Central memory CD4-positive, alpha-beta T cell (primary cell): ENCODE results near the gene SMIM44.

Experiments used
- DNase-seq: peaks from one replicate; pipeline ENCODE4 v3.0.0; 2022

Gene SMIM44

DNA sequence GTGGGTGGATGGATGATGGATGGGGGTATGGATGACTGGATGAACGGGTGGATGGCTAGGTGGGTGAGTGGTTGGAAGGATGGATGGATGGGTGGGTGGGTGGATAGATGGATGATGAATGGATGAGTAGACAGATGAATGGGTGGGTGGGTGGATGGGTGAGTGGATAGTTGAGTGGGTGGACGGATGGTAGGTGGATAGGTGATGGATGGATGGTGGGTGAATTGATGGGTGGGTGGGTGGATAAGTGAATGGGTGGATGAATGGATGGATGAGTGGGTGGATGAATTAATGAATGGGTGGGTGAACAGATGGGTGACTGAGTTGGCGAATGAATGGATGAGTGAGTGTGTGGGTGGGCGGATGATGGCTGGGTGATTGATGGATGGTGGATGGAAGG, 7.8 kb downstream of the SMIM44 start:
- DNase-seq, result no peak

DNA sequence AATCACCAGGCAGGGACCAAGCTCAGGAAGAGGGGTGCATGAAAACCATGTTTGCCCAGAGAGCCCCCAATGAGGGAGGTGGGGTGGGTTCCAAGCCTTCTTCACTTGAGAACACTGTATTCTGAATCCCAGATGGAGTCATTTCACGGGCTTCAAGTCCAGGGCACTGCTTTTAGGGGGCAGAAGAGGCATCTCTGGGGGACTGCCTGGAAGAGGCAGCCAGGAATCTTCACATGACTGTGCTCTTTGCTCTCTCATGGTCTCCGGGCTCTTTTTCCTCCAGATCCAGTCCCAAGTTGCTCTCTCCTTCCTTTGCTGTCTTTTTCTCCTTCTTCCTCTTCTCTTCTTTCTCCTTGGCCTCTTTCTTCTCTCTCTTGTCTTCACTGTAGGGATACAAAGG, 8.6 kb downstream of the SMIM44 start:
- no peak for DNase-seq

DNA sequence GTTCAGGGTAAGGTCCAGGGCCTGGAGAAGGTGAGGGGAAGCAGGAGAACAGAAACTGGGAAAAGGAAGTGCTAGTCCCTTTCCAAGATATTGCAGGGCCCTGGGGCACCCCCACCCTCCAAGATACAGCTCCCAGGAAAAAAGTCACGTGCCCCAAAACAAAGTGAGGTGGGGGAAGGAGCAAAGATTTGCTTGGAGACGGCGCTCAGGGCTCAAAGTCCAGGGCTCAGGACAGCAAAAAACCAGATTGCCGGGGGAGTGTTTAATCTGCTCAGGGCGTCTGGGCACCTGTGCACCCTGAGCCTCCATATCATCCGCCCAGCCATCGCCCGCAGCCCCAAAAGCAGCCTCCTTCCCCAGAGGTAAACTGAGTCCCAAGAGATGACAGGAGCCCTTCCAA, 9.2 kb downstream of the SMIM44 start:
- no peak for DNase-seq

DNA sequence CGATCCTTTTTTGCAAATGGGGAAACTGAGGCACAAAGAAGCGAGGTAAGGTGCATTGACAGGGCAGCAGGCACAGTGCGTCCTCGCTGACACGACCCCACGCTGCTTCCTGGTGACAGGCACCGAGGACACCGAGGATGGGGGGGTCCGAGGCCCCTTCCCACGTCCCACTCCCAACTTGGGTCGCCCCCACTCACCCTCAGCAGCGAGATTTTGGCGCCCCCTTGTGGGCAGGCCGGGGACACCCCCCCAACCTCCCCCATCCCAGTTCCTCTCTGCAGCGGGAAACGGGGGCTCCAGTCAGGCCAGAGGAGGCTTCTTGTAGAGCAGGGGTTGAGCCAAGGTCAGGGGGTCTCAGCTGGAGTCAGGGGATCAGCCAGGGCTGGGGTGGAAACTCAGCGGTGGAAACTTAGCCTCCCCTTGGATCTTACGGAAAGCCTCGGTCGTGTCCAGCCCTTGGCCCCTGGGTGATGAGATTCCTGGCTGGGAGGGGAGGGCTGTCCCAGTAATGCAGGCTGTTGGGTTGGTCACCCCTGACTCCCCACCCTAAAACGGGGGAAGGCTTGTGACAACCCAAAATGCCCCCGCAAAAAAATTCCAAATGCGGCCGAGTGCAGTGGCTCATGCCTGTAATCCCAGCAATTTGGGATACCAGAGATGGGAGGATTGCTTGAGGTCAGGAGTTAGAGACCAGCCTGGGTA, 11.1 kb downstream of the SMIM44 start:
- DNase-seq, result no peak

DNA sequence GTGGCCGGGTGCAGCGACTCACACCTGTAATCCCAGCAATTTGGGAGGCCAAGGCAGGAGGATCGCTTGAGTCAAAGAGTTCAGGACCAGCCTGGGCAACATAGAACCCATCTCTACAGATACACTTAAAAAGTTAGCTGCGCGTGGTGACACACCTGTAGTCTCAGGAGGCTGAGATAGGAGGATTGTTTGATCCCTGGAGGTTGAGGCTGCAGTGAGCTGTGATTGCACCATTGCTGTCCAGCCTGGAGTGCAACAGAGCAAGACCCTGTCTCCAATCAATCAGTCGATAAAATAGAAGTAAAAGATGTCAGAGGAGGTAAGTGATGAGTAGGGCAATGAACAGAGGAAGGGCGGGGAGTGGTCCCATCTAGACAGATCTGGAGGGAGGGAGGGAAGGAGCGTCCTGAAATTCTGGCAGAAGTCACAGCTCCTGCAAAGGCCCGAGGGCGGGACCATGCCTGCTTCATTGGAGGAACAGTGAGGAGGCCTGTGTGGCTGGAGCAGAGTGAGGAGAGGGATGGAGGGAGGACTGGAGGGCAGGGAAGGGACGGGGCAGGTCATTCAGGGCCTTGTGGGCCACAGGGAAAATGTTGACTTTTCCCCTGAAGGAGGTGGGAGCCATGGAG, 12.6 kb downstream of the SMIM44 start:
- no peak for DNase-seq

DNA sequence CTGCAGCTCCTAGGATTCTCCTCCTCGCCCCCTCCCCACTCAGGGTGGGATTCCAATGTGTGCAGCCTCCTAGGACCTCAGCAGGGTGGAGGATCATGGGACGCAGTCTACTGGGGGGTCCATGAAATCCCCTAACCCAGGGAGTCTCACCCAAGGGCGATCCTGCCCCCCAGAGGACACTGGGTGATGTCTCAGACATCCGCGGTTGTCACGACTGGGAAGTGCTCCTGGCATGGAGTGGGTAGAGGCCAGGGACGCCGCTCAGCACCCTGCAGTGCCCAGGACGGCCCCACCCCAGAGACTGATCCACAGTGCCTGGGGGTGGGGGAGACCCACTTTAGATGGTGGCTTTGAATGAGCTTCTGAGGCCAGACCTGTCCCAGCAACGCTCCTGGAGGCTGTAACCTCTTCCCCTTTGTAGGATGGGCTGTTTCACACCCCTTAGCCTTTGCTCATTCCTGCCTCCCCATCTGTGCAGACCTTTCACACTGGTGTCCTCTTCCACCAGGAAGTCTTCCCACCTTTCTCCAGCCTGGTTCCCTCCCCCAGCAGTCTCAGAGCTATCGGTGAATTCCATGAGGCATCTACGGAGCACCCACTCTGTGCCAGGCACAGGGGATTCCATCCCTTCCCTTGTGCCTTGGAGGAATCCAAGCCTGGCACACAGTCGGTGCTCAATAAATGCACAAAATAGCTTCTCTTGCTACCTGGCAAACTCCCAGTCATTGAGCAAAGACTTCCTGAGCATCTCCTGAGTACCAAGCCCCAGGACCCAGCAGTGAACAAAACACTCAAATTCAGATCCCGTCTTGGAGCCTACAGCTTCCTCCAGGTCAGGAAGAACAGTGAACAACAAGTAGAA, 13.4 kb downstream of the SMIM44 start:
- DNase-seq, result no peak

DNA sequence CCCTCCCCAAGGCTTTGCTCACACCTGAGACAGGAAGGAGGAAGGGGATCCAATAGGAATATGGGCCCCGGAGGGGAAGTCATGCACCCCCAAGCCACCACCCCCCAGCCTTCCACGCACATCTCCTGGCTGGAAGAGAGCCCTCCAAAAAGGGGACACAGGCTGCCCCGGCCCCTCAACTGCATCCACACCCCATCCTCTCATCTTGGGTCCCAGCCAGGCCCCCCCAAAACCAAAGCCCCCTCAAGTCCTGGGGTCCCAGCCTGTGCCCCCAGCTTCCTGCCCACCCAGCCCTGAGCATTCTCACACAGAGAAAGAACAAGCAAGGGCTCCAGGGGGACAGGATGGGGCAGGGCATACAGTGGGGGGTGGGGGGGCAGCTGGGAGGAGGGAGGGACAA, 15.0 kb downstream of the SMIM44 start:
- no peak for DNase-seq

DNA sequence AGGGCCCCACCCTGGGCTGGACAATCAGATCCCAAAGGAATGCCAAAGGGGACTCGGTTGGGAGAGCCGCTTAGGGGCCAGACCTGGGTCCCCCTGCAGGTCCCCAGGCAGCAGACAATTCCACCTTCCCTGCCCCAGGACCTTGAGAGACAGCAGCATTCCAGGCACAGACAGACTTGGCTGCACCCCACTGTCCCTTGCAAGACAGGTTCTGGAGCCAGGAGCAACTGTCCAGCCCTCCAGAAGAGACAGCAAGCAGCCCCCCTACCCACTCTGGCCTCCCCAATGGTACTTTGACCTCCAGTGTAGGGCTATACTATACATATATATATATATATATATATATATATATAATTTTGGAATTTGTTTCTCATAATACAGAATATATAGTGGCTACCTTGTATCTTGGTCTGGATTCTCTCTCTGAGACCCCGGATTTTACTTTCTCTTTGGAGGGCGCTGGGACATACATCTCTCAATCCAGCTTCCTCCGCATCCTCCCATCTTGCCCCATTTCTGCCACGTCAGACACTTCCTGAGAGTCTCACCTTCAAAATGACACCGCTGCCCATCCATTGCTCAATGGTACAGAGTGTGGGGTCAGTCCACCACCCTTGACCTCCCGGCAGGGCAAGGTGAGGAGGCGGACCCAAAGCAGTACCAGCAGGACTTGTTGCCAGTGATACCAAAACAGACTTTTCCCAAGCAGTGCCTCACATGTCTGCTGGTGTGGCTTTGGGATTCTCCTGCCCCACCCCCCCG, 15.6 kb downstream of the SMIM44 start:
- no peak for DNase-seq

DNA sequence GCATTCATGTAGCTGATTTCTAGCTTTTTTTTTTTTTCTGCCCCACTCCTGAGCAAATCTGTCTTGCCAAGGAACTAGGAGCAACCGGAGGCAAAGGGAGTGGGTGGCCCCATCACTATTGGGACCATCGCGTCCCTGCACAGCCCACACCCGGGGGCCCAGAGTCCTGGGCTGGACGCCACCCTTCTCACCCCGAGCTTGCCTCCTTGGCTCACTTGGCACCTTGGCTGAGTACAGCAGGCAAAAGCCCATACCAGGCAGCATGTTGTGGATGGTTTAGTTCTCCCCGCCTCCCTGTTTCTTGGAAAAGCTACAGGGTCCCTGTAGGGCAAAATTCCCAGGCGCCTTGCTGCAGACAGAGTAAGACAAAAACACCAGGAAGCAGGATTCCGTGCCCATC, 16.6 kb downstream of the SMIM44 start:
- no peak for DNase-seq

DNA sequence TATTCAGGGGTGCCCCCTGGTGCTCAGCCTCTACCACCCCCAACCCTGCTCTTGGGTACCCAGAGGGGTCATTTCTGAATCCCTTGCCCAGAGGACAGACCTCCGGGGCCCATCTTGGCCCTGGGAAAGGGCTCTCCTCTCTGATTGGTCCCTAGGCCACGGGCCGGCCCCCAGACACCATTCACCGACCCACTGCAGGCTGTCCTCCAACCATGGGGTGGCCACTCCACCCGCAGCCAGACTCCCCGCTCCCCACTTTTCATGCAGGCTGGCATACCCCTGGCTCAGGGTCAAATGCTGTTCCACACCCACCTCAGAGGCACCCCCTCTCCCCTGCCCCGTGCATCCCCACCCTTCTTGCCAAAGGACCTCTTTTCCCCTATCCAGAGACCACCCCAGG, 17.7 kb downstream of the SMIM44 start:
- no peak for DNase-seq

DNA sequence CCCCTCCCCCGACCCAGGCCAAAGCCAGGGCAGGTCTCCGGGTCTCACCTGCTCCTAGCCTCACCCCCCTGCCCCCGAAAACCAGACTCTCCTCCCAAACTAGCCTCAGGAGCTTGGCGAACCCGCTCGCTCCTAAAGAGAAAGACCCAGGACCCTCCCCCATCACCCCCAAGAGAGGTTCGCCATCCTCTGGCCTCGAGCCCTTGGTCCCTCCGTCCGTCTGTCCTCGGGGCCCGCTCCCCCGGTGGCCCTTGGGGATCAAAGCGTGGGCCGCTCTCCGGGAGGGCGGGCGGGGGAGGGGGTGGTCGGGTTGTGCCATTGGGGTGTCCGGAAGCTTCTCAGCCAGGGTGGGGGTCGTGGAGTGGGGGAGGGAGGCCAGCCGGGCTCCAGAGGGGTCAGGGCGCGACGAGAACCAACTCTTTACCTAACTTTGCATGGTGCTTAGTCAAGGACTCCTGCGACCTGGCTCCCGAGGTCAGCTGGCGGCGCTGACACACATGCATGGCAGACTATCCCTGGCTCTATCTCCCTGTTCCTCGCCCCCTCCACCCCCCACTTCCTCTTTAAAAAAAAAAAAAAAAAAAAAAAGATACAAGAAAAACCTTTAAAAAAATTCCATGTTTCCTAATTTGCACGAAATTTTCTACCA, 18.5 kb downstream of the SMIM44 start:
- DNase-seq, result no peak

DNA sequence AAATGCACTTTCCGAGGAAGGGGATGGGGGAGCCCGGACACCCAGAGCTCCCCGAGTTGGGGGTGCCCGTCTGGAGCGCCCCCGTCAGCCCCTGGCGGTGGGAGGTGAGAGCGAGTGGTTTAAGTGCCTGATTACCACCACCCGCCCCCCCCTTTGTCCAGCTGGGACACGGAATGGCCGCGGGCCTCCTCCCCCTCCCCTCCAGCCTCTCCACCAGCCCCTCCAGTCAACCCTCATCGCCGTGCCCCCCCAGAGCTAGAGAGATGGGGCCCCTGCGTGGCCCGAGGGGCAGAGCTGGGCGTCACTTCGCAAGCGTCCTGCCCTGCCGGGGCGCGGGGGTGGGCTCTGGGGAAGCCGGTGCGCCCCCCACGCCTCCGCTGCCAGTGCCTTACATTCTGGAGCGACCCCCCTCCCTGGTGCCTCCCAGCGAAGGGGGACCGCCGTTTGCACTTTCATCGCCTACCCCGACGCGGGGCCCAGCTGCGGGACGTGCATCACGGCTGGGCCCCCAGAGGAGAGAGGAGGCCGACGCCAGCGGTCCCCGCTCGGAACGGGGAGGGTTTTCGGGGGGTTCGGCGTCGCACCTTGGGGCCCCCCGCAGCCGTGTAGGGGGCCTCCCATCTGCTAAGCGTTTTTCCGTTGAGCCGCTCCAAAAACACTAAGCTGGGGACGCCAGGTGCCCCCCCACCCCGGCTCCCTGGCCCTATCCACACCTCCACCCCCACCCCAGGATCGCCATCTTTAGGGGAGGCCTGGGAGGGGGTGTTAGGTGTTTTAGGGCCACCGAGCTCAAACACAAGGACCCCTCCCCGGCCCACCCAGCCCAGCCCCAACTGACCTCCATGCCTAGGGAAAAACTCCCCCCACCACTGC, 19.3 kb downstream of the SMIM44 start:
- DNase-seq, result no peak

DNA sequence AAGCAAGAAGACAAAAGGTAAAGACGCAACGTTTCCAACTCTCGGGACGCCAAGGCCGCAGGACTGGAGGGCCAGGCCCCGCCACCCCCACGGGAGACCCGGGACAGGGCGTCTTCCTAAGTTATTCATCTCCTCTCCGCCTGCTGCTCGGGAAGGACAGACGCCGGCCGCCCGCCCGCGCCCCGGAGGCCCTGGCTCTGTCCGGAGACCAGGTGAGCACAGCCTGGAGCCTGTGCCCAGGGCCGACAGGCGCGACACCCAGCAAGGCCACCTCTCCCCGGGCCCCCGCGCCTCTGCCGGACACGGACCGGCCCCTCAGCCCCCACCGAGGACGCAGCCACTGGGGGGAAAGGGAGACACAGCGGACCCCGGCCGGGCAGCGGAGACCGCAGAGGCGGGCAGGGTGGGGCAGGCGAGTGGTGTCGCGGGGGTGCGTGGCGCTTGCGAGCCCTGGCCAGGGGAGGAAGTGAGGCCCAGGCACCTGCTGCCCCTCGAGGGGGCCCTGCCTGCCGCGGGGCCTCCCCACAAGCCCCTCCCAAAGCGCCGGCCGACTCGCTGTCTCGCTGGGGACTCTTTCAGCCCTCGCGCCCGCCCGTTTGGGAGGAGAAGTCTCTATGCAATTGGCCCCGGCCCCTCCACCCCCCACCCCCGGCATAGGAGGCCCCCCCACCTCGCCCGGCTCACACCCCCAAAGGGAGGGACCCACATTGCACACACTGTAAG, 20.1 kb downstream of the SMIM44 start:
- DNase-seq, result no peak

DNA sequence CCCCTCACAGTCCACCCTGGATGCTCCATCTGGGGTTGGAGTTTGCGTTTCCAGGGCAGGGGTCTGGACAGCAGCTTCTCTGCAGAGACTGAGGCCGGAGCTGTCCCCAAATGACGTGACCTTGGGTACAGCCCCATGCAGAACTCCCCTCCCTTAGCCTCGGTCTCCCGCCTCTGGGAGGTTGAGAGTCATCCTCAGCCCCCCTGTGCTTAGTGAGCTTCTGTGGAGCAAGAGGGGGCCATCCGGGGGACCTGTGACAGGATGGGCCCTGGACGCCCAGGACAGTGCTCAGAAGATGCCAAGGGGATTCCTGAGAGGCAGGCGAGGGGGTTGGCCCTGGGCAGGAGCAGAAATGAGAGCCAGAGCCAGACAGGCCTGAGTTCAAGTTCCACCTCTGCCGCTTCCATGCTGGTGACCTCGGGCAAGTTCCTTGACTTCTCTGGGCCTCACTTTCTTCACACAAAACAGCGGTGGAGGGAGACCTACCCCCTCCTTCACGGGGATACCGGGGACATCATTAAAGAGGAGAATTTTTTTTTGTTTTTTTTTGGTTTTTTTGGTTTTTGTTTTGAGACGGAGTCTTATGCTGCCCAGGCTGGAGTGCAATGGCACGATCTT, 23.2 kb downstream of the SMIM44 start:
- no peak for DNase-seq

DNA sequence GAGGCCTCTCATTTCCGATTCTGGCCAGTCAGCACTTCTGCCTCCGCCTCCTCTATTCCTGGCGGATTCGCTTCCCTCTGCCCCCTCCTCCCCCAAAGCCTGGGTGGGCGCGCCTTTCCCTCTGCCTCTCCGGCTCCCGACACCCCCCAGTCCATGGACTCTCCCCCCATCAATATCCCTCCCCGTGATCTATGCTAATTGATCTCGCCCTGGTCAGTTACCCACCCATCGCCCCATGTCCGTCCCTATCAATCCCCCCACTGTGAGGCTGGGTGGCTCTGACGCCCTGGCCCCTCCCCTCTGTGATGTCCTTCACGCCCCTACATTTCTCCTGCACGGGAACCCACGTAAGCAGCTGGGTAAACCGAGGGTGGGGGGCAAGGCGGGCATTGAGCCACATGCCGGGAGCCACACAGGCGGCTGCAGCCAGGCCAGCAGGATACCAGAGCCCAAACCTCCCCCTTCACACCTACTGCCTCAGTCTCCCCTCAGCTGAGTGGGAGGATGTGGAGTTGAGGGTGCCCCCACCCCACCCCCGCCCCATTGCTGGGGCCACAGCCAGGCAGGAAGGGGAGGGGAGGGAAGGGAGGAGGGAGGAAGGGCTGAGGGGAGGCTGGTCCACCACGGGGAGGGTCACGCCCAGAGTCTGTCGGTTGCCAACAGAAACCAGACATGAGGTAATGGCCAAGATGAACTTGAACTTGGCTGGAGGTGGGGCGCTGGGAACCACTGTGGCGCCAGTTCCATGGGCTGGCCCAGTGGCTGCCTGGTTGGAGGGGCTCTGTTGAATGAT, 24.0 kb downstream of the SMIM44 start:
- no peak for DNase-seq

DNA sequence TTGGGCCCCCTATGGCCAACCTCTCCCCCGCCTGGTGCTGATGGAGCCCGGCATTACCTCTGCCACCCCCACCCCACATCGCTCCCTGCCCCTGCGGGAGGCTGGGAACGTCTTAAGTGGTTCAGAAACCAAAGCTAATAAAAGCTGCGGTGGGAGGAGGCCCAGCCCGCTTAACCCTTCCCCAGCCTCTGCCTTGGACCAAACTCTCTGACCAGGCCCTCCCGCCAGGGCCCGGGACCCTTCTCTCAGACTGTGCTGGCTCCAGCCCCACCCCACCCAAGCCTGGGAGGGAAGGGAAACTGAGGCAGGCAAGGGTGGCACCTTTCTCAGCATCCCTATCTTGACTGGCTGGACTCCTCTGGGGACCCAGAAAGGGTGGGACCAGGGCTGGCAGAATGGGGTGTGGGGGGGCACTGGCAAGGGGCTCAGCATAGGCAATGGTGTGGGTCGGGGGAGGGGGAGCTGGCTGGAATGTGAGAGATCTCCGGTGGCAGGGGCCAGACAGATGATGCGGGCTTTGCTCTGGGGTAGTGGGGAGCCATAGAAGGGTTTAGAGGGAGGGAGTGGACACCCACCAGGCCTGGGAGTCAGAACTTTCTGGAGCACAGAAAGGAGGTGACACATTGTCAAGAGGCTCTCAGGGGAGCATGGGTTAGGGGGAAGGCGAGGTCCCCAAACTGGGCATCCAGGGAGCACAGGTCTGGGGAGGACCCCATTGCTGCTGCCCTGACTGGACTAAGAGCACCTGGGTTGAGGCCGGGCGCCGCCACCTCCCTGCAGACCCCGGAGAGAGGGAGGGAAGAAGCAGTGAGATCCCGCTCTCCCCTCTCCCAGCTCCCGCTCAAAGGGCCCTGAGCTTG, 24.8 kb downstream of the SMIM44 start:
- no peak for DNase-seq

DNA sequence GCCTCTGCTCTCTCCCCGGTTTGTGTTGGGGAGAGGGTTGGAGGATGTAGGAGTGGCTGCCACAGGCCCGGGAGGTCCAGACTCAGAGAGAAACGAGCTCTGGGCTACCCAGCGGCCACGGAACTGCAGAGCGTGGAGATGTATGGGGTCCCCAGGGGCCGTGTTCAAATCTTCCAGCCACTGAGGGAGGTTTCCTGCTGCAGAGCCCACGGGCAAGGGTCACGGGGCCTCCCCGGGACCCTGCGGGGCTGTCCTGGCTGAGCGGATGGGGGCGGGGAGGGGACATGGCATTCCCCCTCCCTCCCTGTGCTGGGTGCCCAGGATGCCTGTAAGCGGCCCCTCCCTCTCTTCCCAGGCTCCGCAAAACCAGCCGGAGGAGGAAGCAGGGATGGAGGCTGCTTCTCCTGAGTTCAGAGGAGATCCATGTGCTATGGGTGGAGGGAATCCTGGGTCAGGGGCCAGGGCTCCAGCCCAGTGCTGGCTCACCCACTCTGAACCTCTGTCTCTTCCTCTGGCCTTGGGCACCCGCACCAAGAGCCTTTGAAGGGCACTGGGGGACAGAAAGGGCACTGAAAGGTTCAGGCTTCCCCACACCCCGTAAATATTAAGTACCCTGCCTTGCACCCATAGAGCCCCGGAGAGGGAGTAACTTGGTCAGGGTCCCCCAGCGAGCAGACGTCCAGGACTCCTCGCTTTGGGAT, 25.6 kb downstream of the SMIM44 start:
- no peak for DNase-seq
